WTC11 (cell line): ENCODE measurements around the gene PHLPP1.

ENCODE experiments used
- CREB1 ChIP-seq: sonication (generic); formaldehyde crosslinking; IDR thresholded peaks from 2 replicates; pipeline ENCODE4 v1.8.0; 2023; ENCODE audit warnings: mild to moderate bottlenecking, missing genetic modification reagents
- FOXP1 ChIP-seq: sonication (generic); formaldehyde crosslinking; IDR thresholded peaks from 2 replicates; pipeline ENCODE4 v1.8.0; 2022; ENCODE audit warnings: missing genetic modification reagents, mild to moderate bottlenecking, moderate library complexity, borderline replicate concordance
- GABPB1 ChIP-seq: sonication (generic); formaldehyde crosslinking; IDR thresholded peaks from 2 replicates; pipeline ENCODE4 v1.8.1; 2023; ENCODE audit warnings: mild to moderate bottlenecking, missing genetic modification reagents
- ZNF121 ChIP-seq: sonication (generic); formaldehyde crosslinking; IDR thresholded peaks from 2 replicates; pipeline ENCODE4 v1.8.0; 2023; ENCODE audit warnings: missing genetic modification reagents
- ZNF396 ChIP-seq: fragments of 250-450 bp; sonication (Bioruptor Pico); IDR thresholded peaks from 2 replicates; pipeline ENCODE4 v1.8.0; 2021; ENCODE audit warnings: mild to moderate bottlenecking, moderate library complexity, borderline replicate concordance
- TF ChIP-seq, protein P1 (sequence below): sonication (generic); formaldehyde crosslinking; IDR thresholded peaks from 2 replicates; pipeline ENCODE4 v1.8.0; 2022; ENCODE audit warnings: missing genetic modification reagents
- TF ChIP-seq, protein P2 (sequence below): fragments of 250-450 bp; sonication (Bioruptor Pico); IDR thresholded peaks from 2 replicates; pipeline ENCODE4 v1.9.0; 2021; ENCODE audit warnings: mild to moderate bottlenecking
- TF ChIP-seq, protein P3 (sequence below): fragments of 200-600 bp; IDR thresholded peaks from 2 replicates; pipeline ENCODE4 v1.8.0; 2022; ENCODE audit warnings: antibody characterized with exemption
- TF ChIP-seq, protein P4 (sequence below): sonication (generic); formaldehyde crosslinking; IDR thresholded peaks from 2 replicates; pipeline ENCODE4 v1.8.1; 2022; ENCODE audit warnings: low read depth, missing genetic modification reagents, borderline replicate concordance
- TF ChIP-seq, protein P5 (sequence below): sonication (generic); formaldehyde crosslinking; IDR thresholded peaks from 2 replicates; pipeline ENCODE4 v1.8.1; 2023; ENCODE audit warnings: mild to moderate bottlenecking, missing genetic modification reagents, moderate library complexity
- TF ChIP-seq, protein P6 (sequence below): sonication (generic); formaldehyde crosslinking; IDR thresholded peaks from 2 replicates; pipeline ENCODE4 v1.8.0; 2022; ENCODE audit warnings: mild to moderate bottlenecking, missing genetic modification reagents
- TF ChIP-seq, protein P7 (sequence below): sonication (generic); formaldehyde crosslinking; IDR thresholded peaks from 2 replicates; pipeline ENCODE4 v1.8.1; 2023; ENCODE audit warnings: mild to moderate bottlenecking, moderate library complexity, missing genetic modification reagents
- TF ChIP-seq, protein P8 (sequence below): sonication (generic); formaldehyde crosslinking; IDR thresholded peaks from 2 replicates; pipeline ENCODE4 v1.8.0; 2022; ENCODE audit warnings: mild to moderate bottlenecking, missing genetic modification reagents
- TF ChIP-seq, protein P9 (sequence below): sonication (generic); formaldehyde crosslinking; IDR thresholded peaks from 2 replicates; pipeline ENCODE4 v1.8.0; 2022; ENCODE audit warnings: mild to moderate bottlenecking, missing genetic modification reagents

DNA sequence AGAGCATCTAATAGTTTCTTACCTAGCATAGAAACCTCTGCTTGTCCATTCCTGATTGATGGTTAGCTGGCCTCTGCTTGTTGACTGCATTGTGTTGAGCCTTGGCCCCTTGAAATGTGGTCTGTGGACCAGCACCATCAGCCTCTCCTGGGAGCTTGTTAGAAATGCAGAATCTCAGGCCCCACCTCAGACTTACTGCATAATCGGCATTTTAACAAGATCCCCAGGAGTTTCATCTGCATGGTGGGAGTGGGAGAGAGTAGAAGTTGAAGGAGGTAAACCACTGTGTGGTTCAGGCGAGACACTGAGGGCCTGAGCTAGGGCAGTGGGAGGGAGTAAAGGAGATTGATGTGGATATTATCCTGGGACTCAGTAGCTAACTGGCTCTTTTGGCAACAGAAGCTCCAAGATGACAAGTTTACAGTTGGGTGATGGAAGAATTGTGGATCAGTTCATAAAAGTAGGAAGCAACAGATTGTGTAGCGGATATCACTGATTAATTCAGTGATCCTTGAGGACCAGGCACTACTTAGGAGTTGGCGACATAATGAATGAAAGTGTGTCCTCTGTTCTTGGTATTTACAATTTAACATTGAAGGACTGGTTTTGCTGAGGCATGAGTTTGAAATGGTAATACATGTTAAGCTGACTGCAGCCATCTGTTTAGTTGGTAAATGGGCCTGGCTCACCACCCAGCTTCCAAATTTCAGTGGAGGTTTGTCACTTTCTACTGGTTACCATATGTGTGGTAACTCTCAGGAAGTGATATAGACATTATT, 20.9 kb downstream of the PHLPP1 start:
- TF ChIP-seq, protein P1, sequence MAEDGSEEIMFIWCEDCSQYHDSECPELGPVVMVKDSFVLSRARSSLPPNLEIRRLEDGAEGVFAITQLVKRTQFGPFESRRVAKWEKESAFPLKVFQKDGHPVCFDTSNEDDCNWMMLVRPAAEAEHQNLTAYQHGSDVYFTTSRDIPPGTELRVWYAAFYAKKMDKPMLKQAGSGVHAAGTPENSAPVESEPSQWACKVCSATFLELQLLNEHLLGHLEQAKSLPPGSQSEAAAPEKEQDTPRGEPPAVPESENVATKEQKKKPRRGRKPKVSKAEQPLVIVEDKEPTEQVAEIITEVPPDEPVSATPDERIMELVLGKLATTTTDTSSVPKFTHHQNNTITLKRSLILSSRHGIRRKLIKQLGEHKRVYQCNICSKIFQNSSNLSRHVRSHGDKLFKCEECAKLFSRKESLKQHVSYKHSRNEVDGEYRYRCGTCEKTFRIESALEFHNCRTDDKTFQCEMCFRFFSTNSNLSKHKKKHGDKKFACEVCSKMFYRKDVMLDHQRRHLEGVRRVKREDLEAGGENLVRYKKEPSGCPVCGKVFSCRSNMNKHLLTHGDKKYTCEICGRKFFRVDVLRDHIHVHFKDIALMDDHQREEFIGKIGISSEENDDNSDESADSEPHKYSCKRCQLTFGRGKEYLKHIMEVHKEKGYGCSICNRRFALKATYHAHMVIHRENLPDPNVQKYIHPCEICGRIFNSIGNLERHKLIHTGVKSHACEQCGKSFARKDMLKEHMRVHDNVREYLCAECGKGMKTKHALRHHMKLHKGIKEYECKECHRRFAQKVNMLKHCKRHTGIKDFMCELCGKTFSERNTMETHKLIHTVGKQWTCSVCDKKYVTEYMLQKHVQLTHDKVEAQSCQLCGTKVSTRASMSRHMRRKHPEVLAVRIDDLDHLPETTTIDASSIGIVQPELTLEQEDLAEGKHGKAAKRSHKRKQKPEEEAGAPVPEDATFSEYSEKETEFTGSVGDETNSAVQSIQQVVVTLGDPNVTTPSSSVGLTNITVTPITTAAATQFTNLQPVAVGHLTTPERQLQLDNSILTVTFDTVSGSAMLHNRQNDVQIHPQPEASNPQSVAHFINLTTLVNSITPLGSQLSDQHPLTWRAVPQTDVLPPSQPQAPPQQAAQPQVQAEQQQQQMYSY (CRISPR knock-in tag), result no peak
- TF ChIP-seq FOXP1 (CRISPR knock-in tag) (no peak), CREB1 (CRISPR knock-in tag) (no peak), ZNF121 (CRISPR knock-in tag) (no peak), ZNF396 (CRISPR knock-in tag) (no peak), GABPB1 (CRISPR knock-in tag) (no peak)
- TF ChIP-seq, protein P2, sequence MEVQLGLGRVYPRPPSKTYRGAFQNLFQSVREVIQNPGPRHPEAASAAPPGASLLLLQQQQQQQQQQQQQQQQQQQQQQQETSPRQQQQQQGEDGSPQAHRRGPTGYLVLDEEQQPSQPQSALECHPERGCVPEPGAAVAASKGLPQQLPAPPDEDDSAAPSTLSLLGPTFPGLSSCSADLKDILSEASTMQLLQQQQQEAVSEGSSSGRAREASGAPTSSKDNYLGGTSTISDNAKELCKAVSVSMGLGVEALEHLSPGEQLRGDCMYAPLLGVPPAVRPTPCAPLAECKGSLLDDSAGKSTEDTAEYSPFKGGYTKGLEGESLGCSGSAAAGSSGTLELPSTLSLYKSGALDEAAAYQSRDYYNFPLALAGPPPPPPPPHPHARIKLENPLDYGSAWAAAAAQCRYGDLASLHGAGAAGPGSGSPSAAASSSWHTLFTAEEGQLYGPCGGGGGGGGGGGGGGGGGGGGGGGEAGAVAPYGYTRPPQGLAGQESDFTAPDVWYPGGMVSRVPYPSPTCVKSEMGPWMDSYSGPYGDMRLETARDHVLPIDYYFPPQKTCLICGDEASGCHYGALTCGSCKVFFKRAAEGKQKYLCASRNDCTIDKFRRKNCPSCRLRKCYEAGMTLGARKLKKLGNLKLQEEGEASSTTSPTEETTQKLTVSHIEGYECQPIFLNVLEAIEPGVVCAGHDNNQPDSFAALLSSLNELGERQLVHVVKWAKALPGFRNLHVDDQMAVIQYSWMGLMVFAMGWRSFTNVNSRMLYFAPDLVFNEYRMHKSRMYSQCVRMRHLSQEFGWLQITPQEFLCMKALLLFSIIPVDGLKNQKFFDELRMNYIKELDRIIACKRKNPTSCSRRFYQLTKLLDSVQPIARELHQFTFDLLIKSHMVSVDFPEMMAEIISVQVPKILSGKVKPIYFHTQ (CRISPR knock-in tag), result no peak
- TF ChIP-seq, protein P3, sequence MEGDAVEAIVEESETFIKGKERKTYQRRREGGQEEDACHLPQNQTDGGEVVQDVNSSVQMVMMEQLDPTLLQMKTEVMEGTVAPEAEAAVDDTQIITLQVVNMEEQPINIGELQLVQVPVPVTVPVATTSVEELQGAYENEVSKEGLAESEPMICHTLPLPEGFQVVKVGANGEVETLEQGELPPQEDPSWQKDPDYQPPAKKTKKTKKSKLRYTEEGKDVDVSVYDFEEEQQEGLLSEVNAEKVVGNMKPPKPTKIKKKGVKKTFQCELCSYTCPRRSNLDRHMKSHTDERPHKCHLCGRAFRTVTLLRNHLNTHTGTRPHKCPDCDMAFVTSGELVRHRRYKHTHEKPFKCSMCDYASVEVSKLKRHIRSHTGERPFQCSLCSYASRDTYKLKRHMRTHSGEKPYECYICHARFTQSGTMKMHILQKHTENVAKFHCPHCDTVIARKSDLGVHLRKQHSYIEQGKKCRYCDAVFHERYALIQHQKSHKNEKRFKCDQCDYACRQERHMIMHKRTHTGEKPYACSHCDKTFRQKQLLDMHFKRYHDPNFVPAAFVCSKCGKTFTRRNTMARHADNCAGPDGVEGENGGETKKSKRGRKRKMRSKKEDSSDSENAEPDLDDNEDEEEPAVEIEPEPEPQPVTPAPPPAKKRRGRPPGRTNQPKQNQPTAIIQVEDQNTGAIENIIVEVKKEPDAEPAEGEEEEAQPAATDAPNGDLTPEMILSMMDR, result no peak
- TF ChIP-seq, protein P4, sequence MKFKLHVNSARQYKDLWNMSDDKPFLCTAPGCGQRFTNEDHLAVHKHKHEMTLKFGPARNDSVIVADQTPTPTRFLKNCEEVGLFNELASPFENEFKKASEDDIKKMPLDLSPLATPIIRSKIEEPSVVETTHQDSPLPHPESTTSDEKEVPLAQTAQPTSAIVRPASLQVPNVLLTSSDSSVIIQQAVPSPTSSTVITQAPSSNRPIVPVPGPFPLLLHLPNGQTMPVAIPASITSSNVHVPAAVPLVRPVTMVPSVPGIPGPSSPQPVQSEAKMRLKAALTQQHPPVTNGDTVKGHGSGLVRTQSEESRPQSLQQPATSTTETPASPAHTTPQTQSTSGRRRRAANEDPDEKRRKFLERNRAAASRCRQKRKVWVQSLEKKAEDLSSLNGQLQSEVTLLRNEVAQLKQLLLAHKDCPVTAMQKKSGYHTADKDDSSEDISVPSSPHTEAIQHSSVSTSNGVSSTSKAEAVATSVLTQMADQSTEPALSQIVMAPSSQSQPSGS (CRISPR knock-in tag), result no peak
- TF ChIP-seq, protein P5, sequence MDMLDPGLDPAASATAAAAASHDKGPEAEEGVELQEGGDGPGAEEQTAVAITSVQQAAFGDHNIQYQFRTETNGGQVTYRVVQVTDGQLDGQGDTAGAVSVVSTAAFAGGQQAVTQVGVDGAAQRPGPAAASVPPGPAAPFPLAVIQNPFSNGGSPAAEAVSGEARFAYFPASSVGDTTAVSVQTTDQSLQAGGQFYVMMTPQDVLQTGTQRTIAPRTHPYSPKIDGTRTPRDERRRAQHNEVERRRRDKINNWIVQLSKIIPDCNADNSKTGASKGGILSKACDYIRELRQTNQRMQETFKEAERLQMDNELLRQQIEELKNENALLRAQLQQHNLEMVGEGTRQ (CRISPR knock-in tag), result no peak
- TF ChIP-seq, protein P6, sequence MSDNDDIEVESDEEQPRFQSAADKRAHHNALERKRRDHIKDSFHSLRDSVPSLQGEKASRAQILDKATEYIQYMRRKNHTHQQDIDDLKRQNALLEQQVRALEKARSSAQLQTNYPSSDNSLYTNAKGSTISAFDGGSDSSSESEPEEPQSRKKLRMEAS (CRISPR knock-in tag), result no peak
- TF ChIP-seq, protein P7, sequence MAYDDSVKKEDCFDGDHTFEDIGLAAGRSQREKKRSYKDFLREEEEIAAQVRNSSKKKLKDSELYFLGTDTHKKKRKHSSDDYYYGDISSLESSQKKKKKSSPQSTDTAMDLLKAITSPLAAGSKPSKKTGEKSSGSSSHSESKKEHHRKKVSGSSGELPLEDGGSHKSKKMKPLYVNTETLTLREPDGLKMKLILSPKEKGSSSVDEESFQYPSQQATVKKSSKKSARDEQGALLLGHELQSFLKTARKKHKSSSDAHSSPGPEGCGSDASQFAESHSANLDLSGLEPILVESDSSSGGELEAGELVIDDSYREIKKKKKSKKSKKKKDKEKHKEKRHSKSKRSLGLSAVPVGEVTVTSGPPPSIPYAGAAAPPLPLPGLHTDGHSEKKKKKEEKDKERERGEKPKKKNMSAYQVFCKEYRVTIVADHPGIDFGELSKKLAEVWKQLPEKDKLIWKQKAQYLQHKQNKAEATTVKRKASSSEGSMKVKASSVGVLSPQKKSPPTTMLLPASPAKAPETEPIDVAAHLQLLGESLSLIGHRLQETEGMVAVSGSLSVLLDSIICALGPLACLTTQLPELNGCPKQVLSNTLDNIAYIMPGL (CRISPR knock-in tag), result no peak
- TF ChIP-seq, protein P8, sequence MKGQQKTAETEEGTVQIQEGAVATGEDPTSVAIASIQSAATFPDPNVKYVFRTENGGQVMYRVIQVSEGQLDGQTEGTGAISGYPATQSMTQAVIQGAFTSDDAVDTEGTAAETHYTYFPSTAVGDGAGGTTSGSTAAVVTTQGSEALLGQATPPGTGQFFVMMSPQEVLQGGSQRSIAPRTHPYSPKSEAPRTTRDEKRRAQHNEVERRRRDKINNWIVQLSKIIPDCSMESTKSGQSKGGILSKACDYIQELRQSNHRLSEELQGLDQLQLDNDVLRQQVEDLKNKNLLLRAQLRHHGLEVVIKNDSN (CRISPR knock-in tag), result no peak
- TF ChIP-seq, protein P9, sequence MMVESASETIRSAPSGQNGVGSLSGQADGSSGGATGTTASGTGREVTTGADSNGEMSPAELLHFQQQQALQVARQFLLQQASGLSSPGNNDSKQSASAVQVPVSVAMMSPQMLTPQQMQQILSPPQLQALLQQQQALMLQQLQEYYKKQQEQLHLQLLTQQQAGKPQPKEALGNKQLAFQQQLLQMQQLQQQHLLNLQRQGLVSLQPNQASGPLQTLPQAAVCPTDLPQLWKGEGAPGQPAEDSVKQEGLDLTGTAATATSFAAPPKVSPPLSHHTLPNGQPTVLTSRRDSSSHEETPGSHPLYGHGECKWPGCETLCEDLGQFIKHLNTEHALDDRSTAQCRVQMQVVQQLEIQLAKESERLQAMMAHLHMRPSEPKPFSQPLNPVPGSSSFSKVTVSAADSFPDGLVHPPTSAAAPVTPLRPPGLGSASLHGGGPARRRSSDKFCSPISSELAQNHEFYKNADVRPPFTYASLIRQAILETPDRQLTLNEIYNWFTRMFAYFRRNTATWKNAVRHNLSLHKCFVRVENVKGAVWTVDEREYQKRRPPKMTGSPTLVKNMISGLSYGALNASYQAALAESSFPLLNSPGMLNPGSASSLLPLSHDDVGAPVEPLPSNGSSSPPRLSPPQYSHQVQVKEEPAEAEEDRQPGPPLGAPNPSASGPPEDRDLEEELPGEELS (CRISPR knock-in tag), result no peak
